Vagina (tissue), 2 donors: ENCODE results near the gene SDCCAG8. TPM values are rescaled to one million over a fixed set of nuclear protein-coding genes. Genes with fewer than 3 reads are reported as not detected.

Experiments
- DNase-seq, 2 donors: peaks; one replicate each; pipeline ENCODE4 v3.0.0-alpha.2; 2017; ENCODE audit errors: extremely low spot score in 2 of 2
- H3K27ac ChIP-seq: fragments of 200-600 bp; sonication (generic); one replicate; pipeline ENCODE4 v1.5.1; 2019
- H3K27me3 ChIP-seq: fragments of 200-600 bp; sonication (generic); one replicate; pipeline ENCODE4 v1.5.1; 2019
- H3K36me3 ChIP-seq, 2 donors: fragments of 200-600 bp; sonication (generic); one replicate each; pipeline ENCODE4 v1.5.1; 2017 to 2019
- H3K4me1 ChIP-seq: fragments of 200-600 bp; sonication (generic); one replicate; pipeline ENCODE4 v1.5.1; 2019
- H3K4me3 ChIP-seq, 2 donors: fragments of 200-600 bp; sonication (generic); 1 replicate in 1 of 2; 2 replicates in 1 of 2; pipeline ENCODE4 v1.5.1; 2016 to 2019
- H3K9me3 ChIP-seq: fragments of 200-600 bp; sonication (generic); one replicate; pipeline ENCODE4 v1.5.1; 2019
- CTCF ChIP-seq, 3 experiments: fragments of 450-650 bp in 2 of 3; fragments of 200-600 bp in 1 of 3; sonication (generic) in 1 of 3; IDR thresholded peaks; one replicate each; pipeline ENCODE4 v1.5.1; 2017 to 2019; ENCODE audit warnings: antibody characterized with exemption in 3 of 3, mild to moderate bottlenecking in 2 of 3, moderate library complexity in 2 of 3
- POLR2A ChIP-seq, 2 donors: fragments of 450-650 bp; IDR thresholded peaks; one replicate each; pipeline ENCODE4 v1.6.1; 2017; ENCODE audit warnings: antibody characterized with exemption in 2 of 2, mild to moderate bottlenecking in 2 of 2, moderate library complexity in 2 of 2
- POLR2AphosphoS5 ChIP-seq, 2 donors: sonication (generic); formaldehyde crosslinking; IDR thresholded peaks; one replicate each; pipeline ENCODE4 v1.9.0; 2017; ENCODE audit warnings: antibody characterized with exemption in 2 of 2, mild to moderate bottlenecking in 2 of 2, low read depth in 1 of 2; ENCODE audit not compliant: insufficient read depth in 1 of 2
- intact Hi-C: fragments of 100-400 bp; cut with DNase I; formaldehyde crosslinking; loops from one replicate; pipeline ENCODE4 v1.15.1; 2023
- total RNA-seq: library from RNA; depleted of rRNA; stranded (reverse); fragments of >200 nt; gene quantifications from one replicate; pipeline ENCODE4 v1.2.3, GENCODE V29; 2016

SDCCAG8 gene
- total RNA-seq, 1 donor from 2014 or later, result 31.2 TPM

- intact Hi-C loops, result no loop called here
- TF ChIP-seq POLR2AphosphoS5 (IDR thresholded peaks at IDR 0.05; ENCODE audit: insufficient read depth in 1 of 2, low read depth in 1 of 2) (no peak), POLR2A (IDR thresholded peaks at IDR 0.05) (no peak), CTCF (IDR thresholded peaks at IDR 0.05) (no peak)
- H3K36me3 ChIP-seq, result peaks cover 0 to 10% of the 10 kb centered on the region in 2 donors
These were observed 38.5 kb upstream of the SDCCAG8 start for GRCh38 chr1:243217349-243217748.

DNA sequence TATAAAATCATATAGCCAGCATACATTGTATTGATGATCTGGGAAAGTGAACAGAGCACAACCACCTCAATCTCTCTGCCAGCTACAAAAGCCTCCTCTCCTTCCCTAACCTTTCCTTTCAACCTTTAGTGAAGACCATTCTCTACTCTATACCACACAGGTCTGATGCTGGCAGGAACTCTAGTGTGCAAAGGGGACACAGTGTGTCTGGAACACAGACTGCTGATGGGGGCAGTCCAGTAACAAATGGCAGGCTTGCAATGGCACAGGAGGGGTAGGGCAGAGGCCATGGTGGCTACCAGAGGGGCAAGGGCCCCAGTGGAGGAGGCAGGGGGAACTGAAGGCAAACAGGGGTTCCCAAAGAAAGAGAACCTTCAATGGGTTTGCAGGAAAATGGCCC lies 37.8 kb upstream of the SDCCAG8 start:
- H3K36me3 ChIP-seq, result peaks cover 0 to 10% of the 10 kb centered on the region in 2 donors
- peaks cover 14% of the 10 kb centered on the region for H3K4me1 ChIP-seq

More at GRCh38 chr1:243217349-243217748, 38.5 kb upstream of the SDCCAG8 start:
- Histone ChIP-seq H3K9me3 (no peaks in the 10 kb centered on the region), H3K27ac (no peak overlapping the region), H3K27me3 (no peaks in the 10 kb centered on the region), H3K4me3 (no peak overlapping the region), H3K4me1 (peaks cover 21% of the 10 kb centered on the region)
- DNase-seq, result no peak

GRCh38 chr1:243227622-243228021 lies 28.2 kb upstream of the SDCCAG8 start:
- Histone ChIP-seq H3K27me3 (no peaks in the 10 kb centered on the region), H3K9me3 (peaks cover 19% of the 10 kb centered on the region), H3K4me1 (no peaks in the 10 kb centered on the region), H3K4me3 (no peak overlapping the region), H3K36me3 (no peaks in the 10 kb centered on the region), H3K27ac (no peak overlapping the region)
- no peak for DNase-seq
- intact Hi-C loops, result no loop called here
- TF ChIP-seq POLR2AphosphoS5 (IDR thresholded peaks at IDR 0.05; ENCODE audit: insufficient read depth in 1 of 2, low read depth in 1 of 2) (no peak), CTCF (IDR thresholded peaks at IDR 0.05) (no peak), POLR2A (IDR thresholded peaks at IDR 0.05) (no peak)

More for the DNA sequence above, 37.8 kb upstream of the SDCCAG8 start:
- Histone ChIP-seq H3K4me3 (no peak overlapping the region), H3K9me3 (no peaks in the 10 kb centered on the region), H3K27me3 (no peaks in the 10 kb centered on the region), H3K27ac (no peak overlapping the region)
- DNase-seq, result no peak
- TF ChIP-seq CTCF (IDR thresholded peaks at IDR 0.05) (no peak), POLR2AphosphoS5 (IDR thresholded peaks at IDR 0.05; ENCODE audit: insufficient read depth in 1 of 2, low read depth in 1 of 2) (no peak), POLR2A (IDR thresholded peaks at IDR 0.05) (no peak)
- intact Hi-C loops, result no loop called here

- Histone ChIP-seq H3K27ac (no peak overlapping the region), H3K4me1 (peaks cover 3% of the 10 kb centered on the region), H3K36me3 (no peaks in the 10 kb centered on the region), H3K4me3 (no peak overlapping the region), H3K9me3 (peaks cover 19% of the 10 kb centered on the region), H3K27me3 (no peaks in the 10 kb centered on the region)
- no peak for DNase-seq
- intact Hi-C loops, result no loop called here
- TF ChIP-seq POLR2AphosphoS5 (IDR thresholded peaks at IDR 0.05; ENCODE audit: insufficient read depth in 1 of 2, low read depth in 1 of 2), result no peak
- no peak for TF ChIP-seq CTCF (IDR thresholded peaks at IDR 0.05)
- TF ChIP-seq POLR2A (IDR thresholded peaks at IDR 0.05), result no peak
These were observed 26.3 kb upstream of the SDCCAG8 start for GRCh38 chr1:243229526-243229925.

GRCh38 chr1:243230914-243231313 lies 24.9 kb upstream of the SDCCAG8 start:
- H3K4me1 ChIP-seq, result peaks cover 13% of the 10 kb centered on the region
- no peaks in the 10 kb centered on the region for H3K36me3 ChIP-seq
- intact Hi-C loops, result no loop called here
- H3K9me3 ChIP-seq, result peaks cover 19% of the 10 kb centered on the region
- no peak for TF ChIP-seq POLR2AphosphoS5 (IDR thresholded peaks at IDR 0.05; ENCODE audit: insufficient read depth in 1 of 2, low read depth in 1 of 2)
- TF ChIP-seq POLR2A (IDR thresholded peaks at IDR 0.05), result no peak
- TF ChIP-seq CTCF (IDR thresholded peaks at IDR 0.05), result no peak
- no peak overlapping the region for H3K4me3 ChIP-seq
- no peaks in the 10 kb centered on the region for H3K27me3 ChIP-seq
- no peak overlapping the region for H3K27ac ChIP-seq
- DNase-seq, result no peak
